Ovary (tissue), 3 donors: ENCODE measurements around the gene ZFYVE1.

Experiments used
- CTCF ChIP-seq, 3 donors: fragments of 450-650 bp in 2 of 3; fragments of 200-600 bp in 1 of 3; IDR thresholded peaks; one replicate each; pipeline versions ENCODE4 v1.5.1 to v1.8.0; 2016 to 2022; ENCODE audit warnings: antibody characterized with exemption in 3 of 3, mild to moderate bottlenecking in 1 of 3
- POLR2A ChIP-seq: fragments of 450-650 bp; IDR thresholded peaks from one replicate; pipeline ENCODE4 v1.6.1; 2017; ENCODE audit warnings: antibody characterized with exemption, mild to moderate bottlenecking, moderate library complexity
- donor health status: DM: no; HTN: no; CAD: no.

GRCh38 chr14:72946491-72946890, 80.4 kb downstream of the ZFYVE1 start:
- TF ChIP-seq POLR2A (no peak), CTCF (IDR thresholded peaks at IDR 0.05) (no peak)
